HepG2 (cell line): ENCODE measurements around the gene WHAMM. TPM values are rescaled to one million over a fixed set of nuclear protein-coding genes. Genes with fewer than 3 reads are reported as not detected.

ENCODE experiments used
- ATF2 ChIP-seq: sonication (generic); formaldehyde crosslinking; IDR thresholded peaks from 2 replicates; pipeline ENCODE4 v1.4.0; 2020; ENCODE audit warnings: missing genetic modification reagents
- IRF1 ChIP-seq: sonication (generic); formaldehyde crosslinking; IDR thresholded peaks from 2 replicates; pipeline ENCODE4 v1.4.0; 2020; ENCODE audit warnings: low read depth, mild to moderate bottlenecking, missing genetic modification reagents
- PATZ1 ChIP-seq: sonication (generic); formaldehyde crosslinking; IDR thresholded peaks from 2 replicates; pipeline ENCODE4 v1.4.0; 2020; ENCODE audit warnings: missing genetic modification reagents
- PHB2 ChIP-seq: fragments of 450-650 bp; IDR thresholded peaks from 2 replicates; pipeline ENCODE4 v1.6.1; 2018; ENCODE audit not compliant: partially characterized antibody
- PRDM10 ChIP-seq: sonication (generic); formaldehyde crosslinking; IDR thresholded peaks from 2 replicates; pipeline ENCODE4 v1.4.0; 2020; ENCODE audit warnings: low read depth, missing genetic modification reagents
- PRDM4 ChIP-seq: sonication (generic); formaldehyde crosslinking; IDR thresholded peaks from 2 replicates; pipeline ENCODE4 v1.9.0; 2021; ENCODE audit warnings: missing genetic modification reagents, borderline replicate concordance
- RBAK ChIP-seq: sonication (generic); formaldehyde crosslinking; IDR thresholded peaks from 2 replicates; pipeline ENCODE4 v1.5.1; 2020; ENCODE audit warnings: mild to moderate bottlenecking, missing genetic modification reagents
- ZNF530 ChIP-seq: sonication (generic); formaldehyde crosslinking; IDR thresholded peaks from 2 replicates; pipeline ENCODE4 v1.5.0; 2020; ENCODE audit warnings: low read depth, mild to moderate bottlenecking, missing genetic modification reagents
- ZNF574 ChIP-seq: sonication (generic); formaldehyde crosslinking; IDR thresholded peaks from 2 replicates; pipeline ENCODE4 v1.4.0; 2020; ENCODE audit warnings: missing genetic modification reagents
- ZNF614 ChIP-seq: IDR thresholded peaks from 2 replicates; pipeline ENCODE4 v1.6.1; 2018; ENCODE audit warnings: missing biosample characterization, missing genetic modification reagents, inconsistent platforms, borderline replicate concordance
- ZNF782 ChIP-seq: sonication (generic); formaldehyde crosslinking; IDR thresholded peaks from 2 replicates; pipeline ENCODE4 v1.4.0; 2020; ENCODE audit warnings: missing genetic modification reagents, mild to moderate bottlenecking, borderline replicate concordance
- polyA plus RNA-seq, 8 experiments: library from polyadenylated mRNA; depleted of rRNA in 3 of 8; stranded (reverse) in 7 of 8; unstranded in 1 of 8; fragments of >200 nt; fragmentation: Illumina TruSeq in 4 of 8; extraction: Trizol in 4 of 8; gene quantifications; 2 replicates each; pipeline versions ENCODE4 v1.2.1 to v1.2.3, GENCODE V29; 2011 to 2016; ENCODE audit warnings: low read depth in 4 of 8, missing spikeins in 1 of 8, mixed read lengths in 1 of 8; ENCODE audit not compliant: insufficient read depth in 1 of 8
- total RNA-seq, 5 experiments: library from RNA; depleted of rRNA; stranded (reverse); fragments of >200 nt; fragmentation: Illumina TruSeq; extraction: Trizol; gene quantifications; 2 replicates each; pipeline ENCODE4 v1.2.3, GENCODE V29; 2016; ENCODE audit warnings: low read depth in 1 of 5

WHAMM gene
- total and polyA plus RNA-seq, 2 of the 13 experiments (the other 11 are each of a cell fraction or from before 2014, with no cell fraction given), result 2.9 to 3.0 TPM

GRCh38 chr15:82849556-82850512 lies 40.4 kb downstream of the WHAMM start (continued):
- 0 out of 2 replicates have a peak, but pooled peaks have one; percentile 15 for TF ChIP-seq ATF2 (CRISPR knock-in tag)
- TF ChIP-seq ZNF614 (CRISPR knock-in tag), result peak; percentile 54; the same call in 1 of the 2 replicates
- 0 out of 2 replicates have a peak, but pooled peaks have one; percentile 22 for TF ChIP-seq PATZ1 (CRISPR knock-in tag)
- TF ChIP-seq RBAK (CRISPR knock-in tag), result no peak
- TF ChIP-seq PHB2, result no peak
- peak; percentile 39 for TF ChIP-seq ZNF574
- TF ChIP-seq PRDM10 (CRISPR knock-in tag), result no peak
- no peak for TF ChIP-seq IRF1 (CRISPR knock-in tag)
- no peak for TF ChIP-seq ZNF530 (CRISPR knock-in tag)
- TF ChIP-seq ZNF782 (CRISPR knock-in tag), result no peak
- TF ChIP-seq PRDM4 (CRISPR knock-in tag), result no peak
